NCI-H2081 (cell line): Measurements from ENCODE around the gene ARF1.

Experiments
- DNase-seq, 2 experiments: peaks; one replicate each; lab custom pipeline; 2025; lab: John Stamatoyannopoulos, UW

The ARF1 gene

DNA sequence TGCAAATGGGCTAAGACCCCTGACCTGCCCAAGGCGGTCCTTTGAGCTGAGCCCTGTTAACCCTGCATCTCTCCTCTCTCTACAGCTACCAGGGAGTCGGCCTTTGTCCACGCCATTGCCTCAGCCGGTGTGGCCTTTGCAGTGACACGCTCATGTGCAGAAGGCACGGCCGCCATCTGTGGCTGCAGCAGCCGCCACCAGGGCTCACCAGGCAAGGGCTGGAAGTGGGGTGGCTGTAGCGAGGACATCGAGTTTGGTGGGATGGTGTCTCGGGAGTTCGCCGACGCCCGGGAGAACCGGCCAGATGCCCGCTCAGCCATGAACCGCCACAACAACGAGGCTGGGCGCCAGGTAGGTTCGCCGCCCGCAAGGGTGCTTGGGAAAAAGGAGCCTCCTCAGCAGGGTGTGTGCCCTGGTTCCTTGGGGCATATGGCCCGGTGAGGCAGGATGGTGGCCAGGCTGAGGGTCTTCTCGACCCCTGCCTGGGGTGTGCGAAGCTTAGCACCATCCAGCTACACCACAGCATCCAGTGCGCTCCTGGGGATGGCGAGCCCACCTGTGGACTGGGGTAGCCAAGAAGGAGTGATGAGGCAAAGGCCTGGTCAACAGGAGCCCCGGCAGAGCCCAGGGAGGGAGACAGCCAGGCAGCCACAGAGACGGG is 31.8 kb upstream of the ARF1 start:
- DNase-seq: no peak

- no peak for DNase-seq
These were observed 24.1 kb upstream of the ARF1 start for GRCh38 chr1:228058172-228058948.

- no peak for DNase-seq
These were observed 23.4 kb upstream of the ARF1 start for GRCh38 chr1:228058949-228059633.

DNA sequence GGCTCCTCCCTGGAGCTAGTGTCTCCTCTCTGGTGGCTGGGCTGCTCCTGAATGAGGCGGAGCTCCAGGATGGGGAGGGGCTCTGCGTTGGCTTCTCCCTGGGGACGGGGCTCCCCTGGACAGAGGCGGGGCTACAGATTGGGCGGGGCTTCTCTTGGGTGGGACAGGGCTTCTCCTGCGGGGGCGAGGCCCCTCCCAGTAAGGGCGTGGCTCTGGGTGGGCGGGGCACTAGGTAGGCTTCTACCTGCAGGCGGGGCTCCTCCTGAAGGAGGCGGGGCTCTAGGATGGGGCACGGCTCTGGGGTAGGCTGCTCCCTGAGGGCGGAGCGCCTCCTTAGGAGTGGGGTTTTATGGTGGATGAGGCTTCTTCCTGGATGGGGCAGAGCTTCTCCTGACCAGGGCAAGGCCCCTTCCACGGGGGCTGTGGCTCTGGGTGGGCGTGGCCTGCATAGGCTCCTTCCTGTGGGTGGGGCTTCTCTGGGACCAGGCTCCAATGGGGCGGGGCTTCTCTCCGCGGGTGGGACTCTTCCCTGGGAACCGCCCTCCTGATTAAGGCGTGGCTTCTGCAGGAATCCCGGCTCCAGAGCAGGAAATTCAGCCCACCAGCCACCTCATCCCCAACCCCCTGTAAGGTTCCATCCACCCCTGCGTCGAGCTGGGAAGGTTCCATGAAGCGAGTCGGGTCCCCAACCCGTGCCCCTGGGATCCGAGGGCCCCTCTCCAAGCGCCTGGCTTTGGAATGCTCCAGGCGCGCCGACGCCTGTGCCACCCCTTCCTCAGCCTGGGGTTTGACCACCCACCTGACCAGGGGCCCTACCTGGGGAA is 22.7 kb upstream of the ARF1 start:
- DNase-seq: peak; percentile 65 to 75

DNA sequence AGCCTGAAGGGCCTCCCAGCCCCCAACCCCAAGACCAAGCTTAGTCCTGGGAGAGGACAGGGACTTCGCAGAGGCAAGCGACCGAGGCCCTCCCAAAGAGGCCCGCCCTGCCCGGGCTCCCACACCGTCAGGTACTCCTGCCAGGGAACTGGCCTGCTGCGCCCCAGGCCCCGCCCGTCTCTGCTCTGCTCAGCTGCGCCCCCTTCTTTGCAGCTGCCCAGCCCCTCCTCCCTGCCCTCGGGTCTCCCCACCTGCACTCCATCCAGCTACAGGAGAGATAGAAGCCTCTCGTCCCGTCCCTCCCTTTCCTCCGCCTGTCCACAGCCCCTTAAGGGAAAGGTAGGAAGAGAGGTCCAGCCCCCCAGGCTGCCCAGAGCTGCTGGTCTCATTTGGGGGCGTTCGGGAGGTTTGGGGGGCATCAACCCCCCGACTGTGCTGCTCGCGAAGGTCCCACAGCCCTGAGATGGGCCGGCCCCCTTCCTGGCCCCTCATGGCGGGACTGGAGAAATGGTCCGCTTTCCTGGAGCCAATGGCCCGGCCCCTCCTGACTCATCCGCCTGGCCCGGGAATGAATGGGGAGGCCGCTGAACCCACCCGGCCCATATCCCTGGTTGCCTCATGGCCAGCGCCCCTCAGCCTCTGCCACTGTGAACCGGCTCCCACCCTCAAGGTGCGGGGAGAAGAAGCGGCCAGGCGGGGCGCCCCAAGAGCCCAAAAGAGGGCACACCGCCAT is 21.9 kb upstream of the ARF1 start:
- no peak for DNase-seq

- DNase-seq: no peak
These were observed 21.0 kb upstream of the ARF1 start for GRCh38 chr1:228061411-228062084.

GRCh38 chr1:228062085-228062791 is 20.3 kb upstream of the ARF1 start:
- no peak for DNase-seq

DNA sequence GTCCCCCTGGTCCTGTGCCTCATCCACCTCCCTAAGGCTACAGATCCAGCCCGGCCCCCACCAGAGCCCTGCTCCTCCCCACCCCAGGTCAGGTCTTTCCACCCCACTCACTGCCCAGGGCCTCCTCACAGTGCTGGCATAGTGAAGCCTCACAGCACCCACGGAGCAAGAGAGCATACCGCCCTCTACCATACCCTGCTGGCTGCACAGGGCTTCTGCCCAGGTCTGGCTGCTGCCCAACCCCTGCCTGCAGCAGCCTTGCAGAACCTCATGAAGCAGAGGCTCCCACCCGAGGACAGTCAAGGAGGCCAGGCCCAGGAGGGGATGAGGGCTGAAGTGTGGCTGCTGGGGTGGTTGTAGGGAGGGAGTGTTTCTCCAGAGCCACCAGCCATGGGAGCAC is 19.7 kb upstream of the ARF1 start:
- DNase-seq: no peak

GRCh38 chr1:228063251-228064191 is 19.0 kb upstream of the ARF1 start:
- no peak for DNase-seq

- no peak for DNase-seq
These were observed 18.2 kb upstream of the ARF1 start for GRCh38 chr1:228064296-228064695.

GRCh38 chr1:228064741-228065542 is 17.6 kb upstream of the ARF1 start:
- DNase-seq: no peak

DNA sequence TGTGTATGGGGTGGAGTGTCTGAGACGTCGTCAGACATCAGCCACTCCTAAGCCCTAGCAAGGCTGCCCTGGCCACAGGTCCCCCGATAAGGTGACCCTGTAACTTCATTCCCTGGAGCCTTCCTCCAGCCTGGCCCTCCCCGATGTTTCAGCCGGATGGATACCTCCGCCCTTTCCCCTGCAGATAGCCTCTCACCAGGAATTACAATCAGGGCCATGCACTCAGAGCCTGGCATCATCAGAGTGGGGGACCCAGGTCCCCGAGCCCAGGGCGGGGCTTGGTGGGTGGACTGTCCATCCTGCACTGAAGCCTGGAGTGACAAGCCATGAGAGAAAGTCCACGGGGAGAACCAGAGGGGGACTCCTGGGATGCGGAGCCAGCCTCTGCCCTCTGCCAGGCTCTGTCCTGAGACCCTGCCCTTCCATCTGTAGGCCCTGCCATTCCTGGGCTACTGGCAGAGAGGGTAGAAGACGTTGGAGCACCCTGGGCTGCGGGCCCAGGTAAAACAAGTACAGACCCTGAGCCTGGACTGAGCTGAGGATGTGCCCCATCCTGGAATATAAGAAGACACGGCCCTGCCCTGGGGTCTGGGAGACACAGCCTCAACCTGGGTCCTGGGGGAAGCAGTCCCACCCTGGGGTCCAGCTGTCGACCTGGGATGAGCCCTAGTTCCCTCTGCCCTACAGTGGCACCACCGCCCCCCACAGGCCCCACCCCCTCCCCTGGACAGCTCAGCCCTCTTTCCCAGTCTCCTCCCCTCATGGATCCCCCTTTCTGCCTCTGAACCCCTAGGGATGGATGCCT is 16.8 kb upstream of the ARF1 start:
- DNase-seq: no peak

GRCh38 chr1:228066416-228066815 is 16.1 kb upstream of the ARF1 start:
- no peak for DNase-seq

GRCh38 chr1:228066891-228067654 is 15.4 kb upstream of the ARF1 start:
- no peak for DNase-seq

DNA sequence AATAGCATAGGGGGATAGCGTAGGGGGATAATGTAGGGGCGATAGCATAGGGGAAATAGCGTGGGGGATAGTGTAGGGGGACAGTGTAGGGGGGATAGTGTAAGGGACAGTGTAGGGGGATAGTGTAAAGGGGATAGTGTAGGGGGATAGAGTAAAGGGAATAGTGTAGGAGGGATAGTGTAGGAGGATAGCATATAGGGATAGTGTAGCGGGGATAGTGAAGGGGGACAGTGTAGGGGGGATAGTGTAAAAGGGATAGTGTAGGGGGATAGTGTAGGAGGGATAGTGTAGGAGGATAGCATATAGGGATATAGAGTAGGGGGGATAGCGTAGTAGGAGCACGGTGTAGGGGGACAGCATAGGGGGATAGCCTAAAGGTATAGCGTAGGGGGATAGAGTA is 14.1 kb upstream of the ARF1 start:
- no peak for DNase-seq

DNA sequence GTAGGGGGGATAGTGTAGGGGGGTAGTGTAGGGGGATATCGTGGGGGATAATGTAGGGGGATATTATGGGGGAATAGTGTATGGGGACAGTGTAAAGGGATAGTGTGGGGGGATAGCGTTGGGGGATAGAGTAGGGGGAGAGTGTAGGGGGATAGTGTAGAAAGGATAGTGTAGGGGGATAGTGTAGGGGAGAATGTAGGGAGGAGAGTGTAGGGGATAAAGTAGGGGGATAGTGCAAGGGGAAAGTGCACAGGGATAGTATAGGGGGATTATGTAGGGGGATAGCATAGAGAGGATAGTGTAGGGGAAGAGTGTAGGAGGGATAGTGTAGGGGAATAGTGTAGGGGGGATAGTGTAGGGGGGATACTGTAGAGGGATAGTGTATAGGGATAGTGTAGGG is 12.3 kb upstream of the ARF1 start:
- DNase-seq: no peak

DNA sequence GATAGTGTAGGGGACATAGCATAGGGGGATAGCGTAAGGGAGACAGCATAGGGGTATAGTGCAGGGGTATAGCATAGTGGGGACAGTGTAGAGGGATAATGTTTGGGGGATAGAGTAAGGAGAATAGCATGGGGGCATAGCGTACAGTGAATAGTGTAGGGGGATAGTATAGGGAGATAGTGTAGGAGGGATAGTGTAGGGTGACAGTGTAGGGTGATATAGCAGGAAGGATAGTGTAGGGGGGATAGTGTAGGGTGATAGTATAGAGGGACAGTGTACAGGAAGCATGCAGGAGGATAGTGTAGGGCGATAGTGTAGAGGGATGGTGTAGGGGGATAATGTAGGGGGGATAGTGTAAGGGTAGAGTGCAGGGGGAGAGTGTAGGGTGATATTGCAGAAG is 11.7 kb upstream of the ARF1 start:
- DNase-seq: no peak
